GM18951 (cell line): Measurements from ENCODE around the gene SPDYE6.
"Not testable (repeated sequence)": the region's sequence is repeated elsewhere in the genome, so short reads cannot be mapped to it uniquely, and the experiment has no call there.

Source experiments
- POLR2A ChIP-seq: IDR thresholded peaks from 4 replicates; pipeline ENCODE4 v1.6.1; 2011; ENCODE audit warnings: mild to moderate bottlenecking; ENCODE audit not compliant: insufficient read length, insufficient read depth; ENCODE audit errors: extremely low read depth
- in situ Hi-C: fragments of 300-500 bp; cut with MboI; formaldehyde crosslinking; loops from one replicate; pipeline ENCODE4 v1.12.0; 2022; ENCODE audit warnings: low sequenced_read_pairs, mixed read lengths, inconsistent platforms; ENCODE audit not compliant: unreplicated experiment

The SPDYE6 gene

GRCh38 chr7:102356344-102356743 lies at the start of gene SPDYE6:
Gene SPDYE6 (minus strand): TSS chr7:102356444. CDS start chr7:102356023, 421 bp downstream.
- in situ Hi-C loops: not testable (repeated sequence)

GRCh38 chr7:102404862-102405188 lies 48.6 kb upstream of the SPDYE6 start:
- in situ Hi-C loops: loop anchor here (5.0 kb wide), 1 partner anchor 42 kb away; no protein-coding TSS in a partner anchor

GRCh38 chr7:102404005-102404861 lies 48.0 kb upstream of the SPDYE6 start:
- in situ Hi-C loops: no loop called here
- no peak for TF ChIP-seq POLR2A

GRCh38 chr7:102403563-102403962 lies 47.3 kb upstream of the SPDYE6 start:
- in situ Hi-C loops: no loop called here
- no peak for TF ChIP-seq POLR2A

GRCh38 chr7:102400360-102400759 lies 44.1 kb upstream of the SPDYE6 start:
- in situ Hi-C loops: no loop called here
- no peak for TF ChIP-seq POLR2A

- in situ Hi-C loops: no loop called here
- no peak for TF ChIP-seq POLR2A
These were observed 42.3 kb upstream of the SPDYE6 start for GRCh38 chr7:102398543-102398942.

- no peak for TF ChIP-seq POLR2A
- in situ Hi-C loops: no loop called here
These were observed 40.4 kb upstream of the SPDYE6 start for GRCh38 chr7:102396710-102397019.

- in situ Hi-C loops: no loop called here
- TF ChIP-seq POLR2A: peak; percentile 70
These were observed 39.8 kb upstream of the SPDYE6 start, which contains the start of gene PRKRIP1 for GRCh38 chr7:102395873-102396709. Gene PRKRIP1 (plus strand): TSS chr7:102396363. CDS start chr7:102396412, 49 bp downstream.

GRCh38 chr7:102395592-102395872 lies 39.3 kb upstream of the SPDYE6 start:
- no peak for TF ChIP-seq POLR2A
- in situ Hi-C loops: no loop called here

GRCh38 chr7:102393467-102393866 lies 37.2 kb upstream of the SPDYE6 start:
- TF ChIP-seq POLR2A: no peak
- in situ Hi-C loops: no loop called here

- TF ChIP-seq POLR2A: no peak
- in situ Hi-C loops: no loop called here
These were observed 36.1 kb upstream of the SPDYE6 start for GRCh38 chr7:102392330-102392729.

- in situ Hi-C loops: no loop called here
- no peak for TF ChIP-seq POLR2A
These were observed 34.6 kb upstream of the SPDYE6 start for GRCh38 chr7:102390697-102391484.

- in situ Hi-C loops: loop anchor here (5.0 kb wide), 1 partner anchor 108 kb away; no protein-coding TSS in a partner anchor
- TF ChIP-seq POLR2A: no peak
These were observed 33.6 kb upstream of the SPDYE6 start for GRCh38 chr7:102389810-102390209.

GRCh38 chr7:102387064-102387463 lies 30.8 kb upstream of the SPDYE6 start:
- no peak for TF ChIP-seq POLR2A
- in situ Hi-C loops: loop anchor here (5.0 kb wide), 1 partner anchor 105 kb away; no protein-coding TSS in a partner anchor

- in situ Hi-C loops: loop anchor here (5.0 kb wide), 1 partner anchor 55 kb away; no protein-coding TSS in a partner anchor
These were observed 25.6 kb upstream of the SPDYE6 start for GRCh38 chr7:102381696-102382425.

- in situ Hi-C loops: loop anchor here (5.0 kb wide), 1 partner anchor 54 kb away; no protein-coding TSS in a partner anchor
These were observed 24.6 kb upstream of the SPDYE6 start for GRCh38 chr7:102380837-102381236.
